Neural progenitor cell (in vitro differentiated cells): ENCODE measurements around the gene AP2M1.

Source experiments
- EZH2 ChIP-seq: fragments of 200-600 bp; sonication (generic); IDR thresholded peaks from 2 replicates; pipeline ENCODE4 v1.6.1; 2017; ENCODE audit warnings: antibody characterized with exemption, mild to moderate bottlenecking, moderate library complexity
- EZH2phosphoT487 ChIP-seq: fragments of 200-600 bp; sonication (generic); IDR thresholded peaks from 2 replicates; pipeline ENCODE4 v1.6.1; 2017; ENCODE audit warnings: antibody characterized with exemption
- TF ChIP-seq, protein P1 (sequence below): fragments of 200-600 bp; sonication (generic); IDR thresholded peaks from 2 replicates; pipeline ENCODE4 v1.5.1; 2017; ENCODE audit warnings: antibody characterized with exemption, mild to moderate bottlenecking

DNA sequence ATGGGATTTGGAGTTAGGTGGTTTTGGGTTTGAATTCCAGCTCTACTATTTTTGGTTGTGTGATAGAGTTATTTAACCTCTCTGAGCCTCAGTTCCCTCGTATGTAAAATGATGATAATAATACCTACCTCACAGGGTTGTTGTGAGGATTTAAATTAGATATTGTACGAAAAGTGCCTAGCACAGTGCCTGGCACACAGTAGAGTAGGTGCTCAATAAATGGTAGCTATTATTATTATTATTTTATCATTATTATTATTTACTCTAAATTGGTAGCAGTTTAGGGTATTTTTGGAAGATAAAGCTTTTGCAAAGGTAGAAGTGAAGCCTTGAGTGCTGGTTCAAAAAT, 1.3 kb upstream of the AP2M1 start:
- TF ChIP-seq, protein P1, sequence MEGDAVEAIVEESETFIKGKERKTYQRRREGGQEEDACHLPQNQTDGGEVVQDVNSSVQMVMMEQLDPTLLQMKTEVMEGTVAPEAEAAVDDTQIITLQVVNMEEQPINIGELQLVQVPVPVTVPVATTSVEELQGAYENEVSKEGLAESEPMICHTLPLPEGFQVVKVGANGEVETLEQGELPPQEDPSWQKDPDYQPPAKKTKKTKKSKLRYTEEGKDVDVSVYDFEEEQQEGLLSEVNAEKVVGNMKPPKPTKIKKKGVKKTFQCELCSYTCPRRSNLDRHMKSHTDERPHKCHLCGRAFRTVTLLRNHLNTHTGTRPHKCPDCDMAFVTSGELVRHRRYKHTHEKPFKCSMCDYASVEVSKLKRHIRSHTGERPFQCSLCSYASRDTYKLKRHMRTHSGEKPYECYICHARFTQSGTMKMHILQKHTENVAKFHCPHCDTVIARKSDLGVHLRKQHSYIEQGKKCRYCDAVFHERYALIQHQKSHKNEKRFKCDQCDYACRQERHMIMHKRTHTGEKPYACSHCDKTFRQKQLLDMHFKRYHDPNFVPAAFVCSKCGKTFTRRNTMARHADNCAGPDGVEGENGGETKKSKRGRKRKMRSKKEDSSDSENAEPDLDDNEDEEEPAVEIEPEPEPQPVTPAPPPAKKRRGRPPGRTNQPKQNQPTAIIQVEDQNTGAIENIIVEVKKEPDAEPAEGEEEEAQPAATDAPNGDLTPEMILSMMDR: no peak
- TF ChIP-seq EZH2phosphoT487 (no peak), EZH2 (no peak)
